ENCODE results near the gene C8B.

Gene C8B

DNA sequence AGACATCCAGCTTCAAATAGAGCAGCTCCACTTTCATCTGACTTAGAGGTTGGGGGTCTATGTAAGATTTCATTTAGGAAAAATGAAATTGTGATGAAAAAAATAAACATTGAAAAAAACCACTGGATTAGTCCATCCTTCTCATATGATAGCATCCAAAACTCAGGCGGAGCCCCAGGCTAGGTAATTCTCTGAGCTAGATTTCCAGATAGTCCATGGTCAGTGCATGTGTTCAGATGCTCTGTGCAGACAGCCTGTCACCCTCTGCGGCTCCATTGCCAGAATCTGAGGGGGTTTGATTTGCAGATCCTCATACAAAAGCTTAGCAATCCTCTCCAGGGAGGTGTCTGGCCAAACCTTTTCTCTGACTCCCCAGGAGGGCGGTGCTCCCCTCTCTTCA lies 49.2 kb downstream of the C8B start:
- no peak for DNase-seq (ENCODE audit: low spot score in 2 of 2)
- Histone ChIP-seq H3K4me3 (no peak overlapping the region), H3K27me3 (ENCODE audit: low read depth) (no peaks in the 10 kb centered on the region), H3K4me1 (no peaks in the 10 kb centered on the region), H3K36me3 (replicated peaks) (no peaks in the 10 kb centered on the region), H3K9me3 (no peaks in the 10 kb centered on the region)
- in situ Hi-C loops (cut with MboI; ENCODE audit: low sequenced_read_pairs) = no loop called here

- Histone ChIP-seq H3K36me3 (replicated peaks) (no peaks in the 10 kb centered on the region), H3K4me1 (no peaks in the 10 kb centered on the region), H3K4me3 (no peak overlapping the region), H3K27me3 (ENCODE audit: low read depth) (no peaks in the 10 kb centered on the region), H3K9me3 (no peaks in the 10 kb centered on the region)
- no peak for DNase-seq (ENCODE audit: low spot score in 2 of 2)
- in situ Hi-C loops (cut with MboI; ENCODE audit: low sequenced_read_pairs) = no loop called here
Observed at GRCh38 chr1:56915960-56916359, 49.9 kb downstream of the C8B start.

- H3K9me3 ChIP-seq = no peaks in the 10 kb centered on the region
- no peaks in the 10 kb centered on the region for H3K27me3 ChIP-seq (ENCODE audit: low read depth)
- no peak for DNase-seq (ENCODE audit: low spot score in 2 of 2)
- no peaks in the 10 kb centered on the region for H3K4me1 ChIP-seq
- no peaks in the 10 kb centered on the region for H3K36me3 ChIP-seq (replicated peaks)
- H3K4me3 ChIP-seq = no peak overlapping the region
- in situ Hi-C loops (cut with MboI; ENCODE audit: low sequenced_read_pairs) = no loop called here
Observed at GRCh38 chr1:56912325-56912724, 53.5 kb downstream of the C8B start.

- Histone ChIP-seq H3K27me3 (ENCODE audit: low read depth) (no peaks in the 10 kb centered on the region), H3K36me3 (replicated peaks) (no peaks in the 10 kb centered on the region), H3K9me3 (no peaks in the 10 kb centered on the region), H3K4me1 (no peaks in the 10 kb centered on the region), H3K4me3 (no peak overlapping the region)
- DNase-seq (ENCODE audit: low spot score in 2 of 2) = no peak
- in situ Hi-C loops (cut with MboI; ENCODE audit: low sequenced_read_pairs) = no loop called here
Observed at GRCh38 chr1:56911098-56911938, 54.5 kb downstream of the C8B start.

- Histone ChIP-seq H3K4me3 (no peak overlapping the region), H3K4me1 (no peaks in the 10 kb centered on the region), H3K27me3 (ENCODE audit: low read depth) (no peaks in the 10 kb centered on the region), H3K36me3 (replicated peaks) (no peaks in the 10 kb centered on the region), H3K9me3 (no peaks in the 10 kb centered on the region)
- in situ Hi-C loops (cut with MboI; ENCODE audit: low sequenced_read_pairs) = no loop called here
- no peak for DNase-seq (ENCODE audit: low spot score in 2 of 2)
Observed at GRCh38 chr1:56910441-56910985, 55.3 kb downstream of the C8B start.

GRCh38 chr1:56908619-56909221 lies 57.1 kb downstream of the C8B start:
- H3K4me3 ChIP-seq = no peak overlapping the region
- no peaks in the 10 kb centered on the region for H3K4me1 ChIP-seq
- in situ Hi-C loops (cut with MboI; ENCODE audit: low sequenced_read_pairs) = no loop called here
- no peaks in the 10 kb centered on the region for H3K36me3 ChIP-seq (replicated peaks)
- no peak for DNase-seq (ENCODE audit: low spot score in 2 of 2)
- no peaks in the 10 kb centered on the region for H3K9me3 ChIP-seq
- no peaks in the 10 kb centered on the region for H3K27me3 ChIP-seq (ENCODE audit: low read depth)

GRCh38 chr1:56905667-56906066 lies 60.1 kb downstream of the C8B start:
- no peak for DNase-seq (ENCODE audit: low spot score in 2 of 2)
- Histone ChIP-seq H3K36me3 (replicated peaks) (no peaks in the 10 kb centered on the region), H3K4me1 (no peaks in the 10 kb centered on the region), H3K9me3 (no peaks in the 10 kb centered on the region), H3K27me3 (ENCODE audit: low read depth) (no peaks in the 10 kb centered on the region), H3K4me3 (no peak overlapping the region)
- in situ Hi-C loops (cut with MboI; ENCODE audit: low sequenced_read_pairs) = no loop called here

- Histone ChIP-seq H3K4me1 (no peaks in the 10 kb centered on the region), H3K36me3 (replicated peaks) (no peaks in the 10 kb centered on the region), H3K27me3 (ENCODE audit: low read depth) (no peaks in the 10 kb centered on the region), H3K9me3 (no peaks in the 10 kb centered on the region), H3K4me3 (no peak overlapping the region)
- DNase-seq (ENCODE audit: low spot score in 2 of 2) = no peak
- in situ Hi-C loops (cut with MboI; ENCODE audit: low sequenced_read_pairs) = no loop called here
Observed at GRCh38 chr1:56904663-56905397, 61.0 kb downstream of the C8B start.

DNA sequence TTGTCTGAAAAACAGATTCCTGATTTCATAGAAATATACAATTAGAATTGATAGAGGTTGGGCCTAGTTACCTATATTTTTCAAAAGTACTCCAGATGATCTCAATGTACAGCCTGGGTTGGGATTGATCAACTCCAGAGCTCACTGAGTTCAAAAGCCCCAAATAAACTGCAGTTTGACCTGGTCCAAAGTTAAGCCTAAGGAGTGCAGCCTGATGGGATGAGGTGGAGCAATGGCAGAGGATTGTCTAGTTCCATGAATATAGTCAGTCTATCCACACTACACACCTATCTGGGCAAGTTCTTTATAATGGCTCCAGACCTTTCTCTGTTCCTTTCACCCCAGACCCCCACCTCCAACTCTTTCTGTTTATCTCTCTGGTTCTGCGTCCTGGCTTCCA lies 62.0 kb downstream of the C8B start:
- H3K36me3 ChIP-seq (replicated peaks) = no peaks in the 10 kb centered on the region
- no peak for DNase-seq (ENCODE audit: low spot score in 2 of 2)
- in situ Hi-C loops (cut with MboI; ENCODE audit: low sequenced_read_pairs) = no loop called here
- H3K9me3 ChIP-seq = no peaks in the 10 kb centered on the region
- no peaks in the 10 kb centered on the region for H3K4me1 ChIP-seq
- no peak overlapping the region for H3K4me3 ChIP-seq
- no peaks in the 10 kb centered on the region for H3K27me3 ChIP-seq (ENCODE audit: low read depth)

DNA sequence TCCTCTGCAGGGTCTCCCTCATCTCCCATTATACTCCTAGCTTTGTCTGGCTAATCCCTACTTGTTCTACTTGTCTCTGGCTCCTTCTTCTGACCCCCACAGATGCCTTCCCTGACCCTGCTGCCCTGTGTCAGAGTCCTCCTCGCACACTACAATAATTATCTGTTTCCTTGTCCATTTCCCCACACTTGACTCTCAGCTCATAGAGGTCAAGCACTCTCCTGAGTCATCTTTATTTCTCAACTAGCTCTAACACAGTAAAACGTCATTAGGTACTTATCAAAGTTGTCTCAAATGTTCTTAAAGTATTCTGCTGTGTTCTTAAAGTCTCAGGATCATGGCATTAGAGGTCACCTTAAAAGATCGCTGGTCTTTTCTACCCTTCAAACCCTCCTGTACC lies 64.1 kb downstream of the C8B start:
- no peaks in the 10 kb centered on the region for H3K9me3 ChIP-seq
- no peak for DNase-seq (ENCODE audit: low spot score in 2 of 2)
- no peaks in the 10 kb centered on the region for H3K36me3 ChIP-seq (replicated peaks)
- no peak overlapping the region for H3K4me3 ChIP-seq
- no peaks in the 10 kb centered on the region for H3K27me3 ChIP-seq (ENCODE audit: low read depth)
- in situ Hi-C loops (cut with MboI; ENCODE audit: low sequenced_read_pairs) = no loop called here
- H3K4me1 ChIP-seq = no peaks in the 10 kb centered on the region

- no peaks in the 10 kb centered on the region for H3K4me1 ChIP-seq
- in situ Hi-C loops (cut with MboI; ENCODE audit: low sequenced_read_pairs) = no loop called here
Observed at GRCh38 chr1:56898879-56899278, 66.9 kb downstream of the C8B start.

DNA sequence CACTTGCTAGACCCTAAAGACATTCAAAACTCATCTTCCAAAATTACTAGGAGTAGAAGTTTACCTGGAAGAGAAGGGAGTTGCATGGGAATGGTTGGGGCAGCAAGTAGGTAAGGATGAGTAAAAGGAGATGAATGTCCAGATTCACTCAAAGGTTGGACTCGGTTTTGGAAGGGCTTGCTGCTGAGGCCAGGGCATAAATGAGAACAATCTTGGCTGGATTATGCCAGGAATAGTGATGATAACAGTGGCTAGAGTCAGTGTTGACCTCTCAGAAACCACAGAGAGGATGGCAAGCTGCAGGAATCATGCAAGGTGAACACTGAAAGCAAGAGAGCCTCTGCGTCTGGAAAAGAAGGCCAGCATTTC lies 67.8 kb downstream of the C8B start:
- no peaks in the 10 kb centered on the region for H3K27me3 ChIP-seq (ENCODE audit: low read depth)
- H3K4me3 ChIP-seq = no peak overlapping the region
- no peaks in the 10 kb centered on the region for H3K36me3 ChIP-seq (replicated peaks)
- H3K9me3 ChIP-seq = no peaks in the 10 kb centered on the region
- no peak for DNase-seq (ENCODE audit: low spot score in 2 of 2)
- in situ Hi-C loops (cut with MboI; ENCODE audit: low sequenced_read_pairs) = no loop called here
- no peaks in the 10 kb centered on the region for H3K4me1 ChIP-seq

More at GRCh38 chr1:56898879-56899278, 66.9 kb downstream of the C8B start:
- no peaks in the 10 kb centered on the region for H3K36me3 ChIP-seq (replicated peaks)
- no peaks in the 10 kb centered on the region for H3K9me3 ChIP-seq
- DNase-seq (ENCODE audit: low spot score in 2 of 2) = no peak
- H3K27me3 ChIP-seq (ENCODE audit: low read depth) = no peaks in the 10 kb centered on the region
- no peak overlapping the region for H3K4me3 ChIP-seq

- no peak for DNase-seq (ENCODE audit: low spot score in 2 of 2)
- in situ Hi-C loops (cut with MboI; ENCODE audit: low sequenced_read_pairs) = no loop called here
- Histone ChIP-seq H3K9me3 (no peaks in the 10 kb centered on the region), H3K4me3 (no peak overlapping the region), H3K36me3 (replicated peaks) (no peaks in the 10 kb centered on the region), H3K27me3 (ENCODE audit: low read depth) (no peaks in the 10 kb centered on the region), H3K4me1 (no peaks in the 10 kb centered on the region)
Observed at GRCh38 chr1:56897150-56898004, 68.4 kb downstream of the C8B start.
